ENCODE measurements around the gene ZDHHC3.

DNA sequence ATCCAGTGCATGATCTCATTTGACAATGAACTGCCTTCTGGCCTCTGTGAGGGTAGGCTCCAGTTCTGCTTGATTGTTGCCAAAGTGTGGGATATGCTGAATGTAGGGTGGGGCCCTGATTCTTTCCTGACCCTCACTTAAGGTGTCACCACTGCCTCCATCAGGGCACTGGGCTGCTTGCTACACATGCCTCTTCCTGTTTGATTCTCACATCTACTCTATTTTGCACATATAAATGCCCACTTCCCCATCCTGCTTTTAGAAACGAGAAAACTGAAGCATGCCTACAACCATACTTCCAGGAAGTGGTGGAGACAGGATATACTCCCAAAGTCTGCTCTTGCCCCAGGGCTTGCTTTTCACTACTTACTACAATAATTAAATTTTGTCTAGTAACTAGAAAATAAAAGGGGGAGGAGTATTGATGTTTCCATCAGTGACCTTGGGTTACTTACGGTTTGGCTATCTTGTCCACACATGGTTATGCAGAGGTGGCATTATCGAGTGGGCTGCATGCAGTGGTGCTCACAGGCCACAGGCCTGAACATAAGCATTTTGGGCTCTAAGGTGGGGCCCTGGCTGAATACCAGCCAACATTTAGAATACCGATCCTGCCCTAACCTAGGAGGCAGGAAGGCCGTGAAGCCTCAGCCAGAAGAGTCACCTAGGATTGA is 6.7 kb downstream of the ZDHHC3 start:
- TF ChIP-seq, protein P1, sequence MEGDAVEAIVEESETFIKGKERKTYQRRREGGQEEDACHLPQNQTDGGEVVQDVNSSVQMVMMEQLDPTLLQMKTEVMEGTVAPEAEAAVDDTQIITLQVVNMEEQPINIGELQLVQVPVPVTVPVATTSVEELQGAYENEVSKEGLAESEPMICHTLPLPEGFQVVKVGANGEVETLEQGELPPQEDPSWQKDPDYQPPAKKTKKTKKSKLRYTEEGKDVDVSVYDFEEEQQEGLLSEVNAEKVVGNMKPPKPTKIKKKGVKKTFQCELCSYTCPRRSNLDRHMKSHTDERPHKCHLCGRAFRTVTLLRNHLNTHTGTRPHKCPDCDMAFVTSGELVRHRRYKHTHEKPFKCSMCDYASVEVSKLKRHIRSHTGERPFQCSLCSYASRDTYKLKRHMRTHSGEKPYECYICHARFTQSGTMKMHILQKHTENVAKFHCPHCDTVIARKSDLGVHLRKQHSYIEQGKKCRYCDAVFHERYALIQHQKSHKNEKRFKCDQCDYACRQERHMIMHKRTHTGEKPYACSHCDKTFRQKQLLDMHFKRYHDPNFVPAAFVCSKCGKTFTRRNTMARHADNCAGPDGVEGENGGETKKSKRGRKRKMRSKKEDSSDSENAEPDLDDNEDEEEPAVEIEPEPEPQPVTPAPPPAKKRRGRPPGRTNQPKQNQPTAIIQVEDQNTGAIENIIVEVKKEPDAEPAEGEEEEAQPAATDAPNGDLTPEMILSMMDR (conservative IDR thresholded peaks at IDR 0.05; ENCODE audit: low read depth, low read length) = no peak
- TF ChIP-seq EZH2 (IDR thresholded peaks at IDR 0.05; ENCODE audit: borderline replicate concordance, low read depth, low read length, poor library complexity, severe bottlenecking) = no peak

Measured in A673 (cell line).